Measurements from ENCODE around the gene MSL1.

DNA sequence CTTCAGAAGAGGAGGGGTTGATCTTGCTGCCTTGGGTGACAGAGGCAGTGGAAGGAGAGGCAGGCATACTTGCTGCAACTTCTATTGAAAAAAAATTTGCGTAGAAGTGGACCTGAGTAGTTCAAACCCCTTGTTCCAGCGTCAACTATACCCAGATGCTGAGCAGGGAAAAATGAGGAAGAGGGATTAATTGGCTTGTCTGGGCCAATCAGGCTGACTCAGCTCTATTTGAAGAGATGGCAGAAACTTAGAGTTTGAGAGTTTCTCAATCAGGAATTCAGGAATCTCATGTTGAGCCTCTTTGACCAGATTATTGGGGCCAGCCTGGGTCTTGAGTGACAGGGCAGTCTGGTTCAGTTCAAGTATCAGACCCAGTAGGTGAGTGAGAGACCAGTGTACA is 36.2 kb downstream of the MSL1 start:
- TF ChIP-seq, protein P1, sequence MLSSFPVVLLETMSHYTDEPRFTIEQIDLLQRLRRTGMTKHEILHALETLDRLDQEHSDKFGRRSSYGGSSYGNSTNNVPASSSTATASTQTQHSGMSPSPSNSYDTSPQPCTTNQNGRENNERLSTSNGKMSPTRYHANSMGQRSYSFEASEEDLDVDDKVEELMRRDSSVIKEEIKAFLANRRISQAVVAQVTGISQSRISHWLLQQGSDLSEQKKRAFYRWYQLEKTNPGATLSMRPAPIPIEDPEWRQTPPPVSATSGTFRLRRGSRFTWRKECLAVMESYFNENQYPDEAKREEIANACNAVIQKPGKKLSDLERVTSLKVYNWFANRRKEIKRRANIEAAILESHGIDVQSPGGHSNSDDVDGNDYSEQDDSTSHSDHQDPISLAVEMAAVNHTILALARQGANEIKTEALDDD (IDR thresholded peaks at IDR 0.05): no peak
- TF ChIP-seq EZH2 (IDR thresholded peaks at IDR 0.05; ENCODE audit: borderline replicate concordance, low read depth, low read length): no peak
- no peak for TF ChIP-seq RAD51 (IDR thresholded peaks at IDR 0.05; ENCODE audit: borderline replicate concordance, low read depth)
- TF ChIP-seq ESRRA (IDR thresholded peaks at IDR 0.05; ENCODE audit: borderline replicate concordance, low read depth): no peak
- no peak for TF ChIP-seq KAT7 (CRISPR knock-in tag; IDR thresholded peaks at IDR 0.05; ENCODE audit: borderline replicate concordance)
- no peak for TF ChIP-seq ZNF146 (CRISPR knock-in tag; IDR thresholded peaks at IDR 0.05; ENCODE audit: unreplicated experiment)
- no peak for TF ChIP-seq ZNF586 (CRISPR knock-in tag; conservative IDR thresholded peaks at IDR 0.05)
- no peak for TF ChIP-seq UBTF (IDR thresholded peaks at IDR 0.05; ENCODE audit: borderline replicate concordance in 1 of 2, low read depth in 2 of 2, low read length in 2 of 2)
- no peak for TF ChIP-seq CEBPB (tag; IDR thresholded peaks at IDR 0.05)
- TF ChIP-seq, protein P2, sequence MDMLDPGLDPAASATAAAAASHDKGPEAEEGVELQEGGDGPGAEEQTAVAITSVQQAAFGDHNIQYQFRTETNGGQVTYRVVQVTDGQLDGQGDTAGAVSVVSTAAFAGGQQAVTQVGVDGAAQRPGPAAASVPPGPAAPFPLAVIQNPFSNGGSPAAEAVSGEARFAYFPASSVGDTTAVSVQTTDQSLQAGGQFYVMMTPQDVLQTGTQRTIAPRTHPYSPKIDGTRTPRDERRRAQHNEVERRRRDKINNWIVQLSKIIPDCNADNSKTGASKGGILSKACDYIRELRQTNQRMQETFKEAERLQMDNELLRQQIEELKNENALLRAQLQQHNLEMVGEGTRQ (CRISPR knock-in tag; IDR thresholded peaks at IDR 0.05): no peak
- no peak for TF ChIP-seq TBL1XR1 (IDR thresholded peaks at IDR 0.05; ENCODE audit: low read length in 2 of 2)
